OCI-LY1 (cell line): ENCODE data around the gene TEPSIN.

ENCODE experiments used
- CTCF ChIP-seq: fragments of 200-600 bp; sonication (generic), shearing (Covaris generic); IDR thresholded peaks from 2 replicates; pipeline ENCODE4 v1.5.1; 2017; ENCODE audit warnings: mild to moderate bottlenecking, antibody characterized with exemption, low read length, moderate library complexity, mixed read lengths
- EZH2 ChIP-seq: fragments of 200-600 bp; sonication (generic), shearing (Covaris generic); IDR thresholded peaks from 2 replicates; pipeline ENCODE4 v1.8.0; 2017; ENCODE audit warnings: borderline replicate concordance, mixed run types, mild to moderate bottlenecking, antibody characterized with exemption, low read length, moderate library complexity, mixed read lengths

GRCh38 chr17:81250286-81251093 is 11.6 kb upstream of the TEPSIN start:
- TF ChIP-seq CTCF (peak; percentile 36; the same call in 1 of the 2 replicates), EZH2 (no peak)
